AG04449 (cell line): ENCODE measurements around the gene CYP26C1.
"Not testable (repeated sequence)": the region's sequence is repeated elsewhere in the genome, so short reads cannot be mapped to it uniquely, and the experiment has no call there.

Experiments
- CTCF ChIA-PET: fragments of 350-600 bp; formaldehyde crosslinking; extraction: SDS; loops from one replicate; lab custom pipeline; 2021; ENCODE audit warnings: antibody characterized with exemption; lab: Yijun Ruan, JAX
- POLR2A ChIA-PET: fragments of 400-600, 350-600 bp; formaldehyde crosslinking; extraction: SDS; loops from one replicate; lab custom pipeline; 2020; ENCODE audit warnings: antibody characterized with exemption, inconsistent platforms; lab: Yijun Ruan, JAX
- DNase-seq: peaks from one replicate; pipeline ENCODE4 v3.0.0-alpha.2; 2010; ENCODE audit warnings: low read depth, low spot score
- H3K4me3 ChIP-seq: 2 replicates; pipeline ENCODE4 v1.5.1; 2011; ENCODE audit warnings: low read depth, mild to moderate bottlenecking, control low read depth, low read length
- TF ChIP-seq, protein P1 (sequence below): IDR thresholded peaks from one replicate; pipeline ENCODE4 v1.5.1; 2011; ENCODE audit warnings: mild to moderate bottlenecking, moderate library complexity, low read length, control low read depth, inconsistent platforms; ENCODE audit not compliant: insufficient read depth; ENCODE audit errors: missing control alignments

The CYP26C1 gene

DNA sequence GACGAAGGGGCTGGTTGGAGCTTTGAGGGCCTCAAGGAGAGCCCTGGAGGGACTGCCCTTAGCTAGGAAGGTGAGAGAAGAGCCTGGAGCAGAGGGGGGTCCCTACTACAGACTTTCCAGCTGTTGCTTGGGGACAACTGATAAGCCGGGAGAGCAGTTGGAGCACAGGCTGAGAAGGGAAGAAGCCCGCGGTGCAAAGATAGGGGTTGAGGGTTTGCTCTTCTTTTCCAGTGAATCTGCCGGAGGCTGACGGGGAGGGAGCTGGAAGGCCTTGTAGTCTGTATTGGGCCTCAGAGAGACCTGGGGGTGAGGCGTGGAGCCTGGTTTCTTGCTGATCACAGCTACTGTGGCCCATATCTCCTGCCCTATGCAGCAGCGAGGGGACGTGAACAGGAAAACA is 36.8 kb downstream of the CYP26C1 start:
- POLR2A ChIA-PET = no interaction called here
- no peak for DNase-seq
- TF ChIP-seq, protein P1, sequence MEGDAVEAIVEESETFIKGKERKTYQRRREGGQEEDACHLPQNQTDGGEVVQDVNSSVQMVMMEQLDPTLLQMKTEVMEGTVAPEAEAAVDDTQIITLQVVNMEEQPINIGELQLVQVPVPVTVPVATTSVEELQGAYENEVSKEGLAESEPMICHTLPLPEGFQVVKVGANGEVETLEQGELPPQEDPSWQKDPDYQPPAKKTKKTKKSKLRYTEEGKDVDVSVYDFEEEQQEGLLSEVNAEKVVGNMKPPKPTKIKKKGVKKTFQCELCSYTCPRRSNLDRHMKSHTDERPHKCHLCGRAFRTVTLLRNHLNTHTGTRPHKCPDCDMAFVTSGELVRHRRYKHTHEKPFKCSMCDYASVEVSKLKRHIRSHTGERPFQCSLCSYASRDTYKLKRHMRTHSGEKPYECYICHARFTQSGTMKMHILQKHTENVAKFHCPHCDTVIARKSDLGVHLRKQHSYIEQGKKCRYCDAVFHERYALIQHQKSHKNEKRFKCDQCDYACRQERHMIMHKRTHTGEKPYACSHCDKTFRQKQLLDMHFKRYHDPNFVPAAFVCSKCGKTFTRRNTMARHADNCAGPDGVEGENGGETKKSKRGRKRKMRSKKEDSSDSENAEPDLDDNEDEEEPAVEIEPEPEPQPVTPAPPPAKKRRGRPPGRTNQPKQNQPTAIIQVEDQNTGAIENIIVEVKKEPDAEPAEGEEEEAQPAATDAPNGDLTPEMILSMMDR = no peak
- H3K4me3 ChIP-seq = no peak overlapping the region
- CTCF ChIA-PET = interaction anchor here (0.9 to 1.0 kb wide), 2 partner anchors 9 to 18 kb away, joined by 3 to 4 read pairs; no protein-coding TSS in a partner anchor

DNA sequence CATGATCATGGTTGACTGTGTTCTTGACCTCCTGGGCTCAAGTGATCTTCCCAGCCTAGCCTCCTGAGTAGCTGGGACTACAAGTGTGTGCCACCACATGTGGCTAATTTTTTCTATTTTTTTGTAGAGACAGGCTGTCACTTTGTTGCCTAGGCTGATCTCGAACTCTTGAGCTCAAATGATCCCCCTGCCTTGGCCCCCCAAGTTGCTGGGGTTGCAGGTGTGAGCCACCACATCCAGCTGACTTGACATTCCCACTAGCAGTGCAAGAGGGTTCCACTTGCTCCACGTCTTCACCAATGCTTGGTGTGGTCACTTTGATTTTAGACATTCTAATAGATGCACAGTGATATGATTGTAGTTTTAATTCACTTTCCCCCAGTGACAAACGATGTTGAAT is 38.2 kb downstream of the CYP26C1 start:
- no peak for DNase-seq
- H3K4me3 ChIP-seq = no peak overlapping the region
- POLR2A ChIA-PET = no interaction called here
- TF ChIP-seq, protein P1 = no peak
- CTCF ChIA-PET = no interaction called here

DNA sequence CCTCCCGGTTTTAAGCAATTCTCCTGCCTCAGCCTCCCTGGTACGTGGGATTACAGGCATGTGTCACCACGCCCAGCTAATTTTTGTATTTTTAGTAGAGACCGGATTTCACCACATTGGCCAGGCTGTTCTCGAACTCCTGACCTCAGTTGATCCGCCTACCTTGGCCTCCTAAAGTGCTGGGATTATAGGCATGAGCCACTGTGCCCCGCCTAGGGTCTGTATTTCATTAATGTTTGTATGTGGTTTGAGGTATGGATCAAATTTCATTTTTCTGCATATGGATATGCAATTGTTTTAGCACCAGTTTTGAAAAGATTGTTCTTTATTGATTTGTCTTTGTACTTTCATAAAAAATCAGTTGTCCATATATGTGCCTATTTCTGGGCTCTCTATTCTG is 39.1 kb downstream of the CYP26C1 start:
- CTCF ChIA-PET = interaction anchor here (1.4 kb wide), 1 partner anchor 19 kb away, joined by 7 read pairs; no protein-coding TSS in a partner anchor
- no peak for DNase-seq
- POLR2A ChIA-PET = no interaction called here
- TF ChIP-seq, protein P1 = no peak
- H3K4me3 ChIP-seq = no peak overlapping the region

DNA sequence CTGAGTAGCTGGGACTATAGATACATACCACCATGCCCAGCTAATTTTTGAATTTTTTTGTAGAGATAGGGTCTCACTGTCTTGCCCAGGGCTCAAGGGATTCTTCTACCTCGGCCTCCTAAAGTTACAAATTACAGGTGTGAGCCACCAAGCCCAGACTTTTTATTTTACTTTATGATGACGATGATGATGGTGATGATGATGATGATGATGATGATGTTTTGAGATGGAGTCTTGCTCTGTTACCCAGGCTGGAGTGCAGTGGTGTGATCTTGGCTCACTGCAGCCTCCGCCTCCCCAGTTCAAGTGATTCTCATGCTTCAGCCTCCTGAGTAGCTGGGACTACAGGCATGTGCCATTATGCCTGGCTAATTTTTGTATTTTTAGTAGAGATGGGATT is 40.5 kb downstream of the CYP26C1 start:
- H3K4me3 ChIP-seq, DNase-seq, POLR2A ChIA-PET: not testable (repeated sequence)
- CTCF ChIA-PET = interaction anchor here (1.3 kb wide), 1 partner anchor 22 kb away, joined by 3 read pairs; no protein-coding TSS in a partner anchor

DNA sequence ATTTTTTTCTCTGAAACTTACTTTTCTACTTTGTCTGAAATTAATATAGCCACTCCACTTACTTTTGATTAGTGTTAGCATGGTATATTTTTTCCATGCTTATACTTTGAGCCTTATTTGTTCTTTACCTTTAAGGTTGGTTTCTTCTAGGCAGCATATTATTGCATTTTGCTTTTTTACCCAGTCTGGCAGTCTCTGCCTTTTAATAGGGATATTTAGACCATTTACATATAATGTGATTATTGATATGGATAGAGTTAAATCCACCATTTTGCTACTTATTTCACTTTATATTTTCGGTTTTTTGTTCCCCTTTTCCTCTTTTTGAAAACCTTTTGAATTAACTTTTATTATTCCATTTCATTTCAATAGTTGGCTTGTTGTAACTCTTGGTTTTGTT is 43.4 kb downstream of the CYP26C1 start:
- no peak for DNase-seq
- no peak overlapping the region for H3K4me3 ChIP-seq
- ChIA-PET POLR2A (no interaction called here), CTCF (interaction anchor here (2.3 to 2.4 kb wide), 2 partner anchors 11 to 23 kb away, joined by 9 to 16 read pairs; no protein-coding TSS in a partner anchor)
- TF ChIP-seq, protein P1 = no peak

DNA sequence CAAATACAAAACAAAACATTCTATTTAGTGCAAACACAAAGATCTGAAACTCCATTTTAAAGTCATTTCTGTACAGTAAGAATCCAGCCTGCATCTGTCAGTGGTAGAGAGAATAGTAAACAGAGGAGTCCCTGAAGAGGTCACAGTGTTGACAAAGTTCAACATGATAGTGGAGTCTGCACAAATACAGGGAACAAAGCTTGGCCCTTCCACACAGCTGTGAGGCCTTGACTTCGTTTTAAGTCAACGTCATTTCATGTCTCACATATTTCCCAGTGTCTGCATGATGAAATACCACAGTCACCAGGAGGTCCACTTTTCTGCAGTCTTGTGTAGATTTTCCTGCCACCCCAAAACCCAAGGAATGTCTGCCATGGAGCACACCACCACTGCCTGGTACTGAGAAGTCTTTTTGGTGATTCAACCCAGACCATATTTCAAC is 46.1 kb downstream of the CYP26C1 start:
- TF ChIP-seq, protein P1 = no peak
- POLR2A ChIA-PET = no interaction called here
- DNase-seq = peak; percentile 58
- H3K4me3 ChIP-seq = no peak overlapping the region
- CTCF ChIA-PET = interaction anchor here (1.0 to 1.7 kb wide), 6 partner anchors 9 to 44 kb away, joined by 3 to 10 read pairs (median 4); no protein-coding TSS in a partner anchor
